GM12864 (cell line): ENCODE results near the gene FBXL20.
"Not testable (repeated sequence)": the region's sequence is repeated elsewhere in the genome, so short reads cannot be mapped to it uniquely, and the experiment has no call there.

ENCODE experiments used
- DNase-seq: peaks from one replicate; pipeline ENCODE4 v3.0.0-alpha.2; 2011; ENCODE audit warnings: low read depth
- H3K4me3 ChIP-seq: 2 replicates; pipeline ENCODE4 v1.5.1; 2011; ENCODE audit warnings: mild to moderate bottlenecking, low read depth, low read length, control low read depth
- CTCF ChIP-seq: IDR thresholded peaks from 2 replicates; pipeline ENCODE4 v1.5.1; 2011; ENCODE audit warnings: low read depth, mild to moderate bottlenecking, moderate library complexity, low read length, control low read depth, inconsistent platforms; ENCODE audit errors: missing control alignments

Gene FBXL20

GRCh38 chr17:39351508-39351907 is 49.9 kb downstream of the FBXL20 start:
- no peak for DNase-seq
- no peak overlapping the region for H3K4me3 ChIP-seq
- no peak for TF ChIP-seq CTCF

- H3K4me3 ChIP-seq = no peak overlapping the region
- DNase-seq = no peak
- TF ChIP-seq CTCF = no peak
Measured at GRCh38 chr17:39349246-39349645, 52.2 kb downstream of the FBXL20 start.

DNA sequence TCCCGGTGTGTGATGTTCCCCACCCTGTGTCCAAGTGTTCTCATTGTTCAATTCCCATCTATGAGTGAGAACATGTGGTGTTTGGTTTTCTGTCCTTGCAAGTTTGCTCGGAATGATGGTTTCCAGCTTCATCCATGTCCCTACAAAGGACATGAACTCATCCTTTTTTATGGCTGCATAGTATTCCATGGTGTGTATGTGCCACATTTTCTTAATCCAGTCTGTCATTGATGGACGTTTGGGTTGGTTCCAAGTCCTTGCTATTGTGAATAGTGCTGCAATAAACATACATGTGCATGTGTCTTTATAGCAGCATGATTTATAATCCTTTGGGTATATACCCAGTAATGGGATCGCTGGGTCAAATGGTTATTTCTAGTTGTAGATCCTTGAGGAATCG is 54.6 kb downstream of the FBXL20 start:
- H3K4me3 ChIP-seq, DNase-seq: not testable (repeated sequence)

DNA sequence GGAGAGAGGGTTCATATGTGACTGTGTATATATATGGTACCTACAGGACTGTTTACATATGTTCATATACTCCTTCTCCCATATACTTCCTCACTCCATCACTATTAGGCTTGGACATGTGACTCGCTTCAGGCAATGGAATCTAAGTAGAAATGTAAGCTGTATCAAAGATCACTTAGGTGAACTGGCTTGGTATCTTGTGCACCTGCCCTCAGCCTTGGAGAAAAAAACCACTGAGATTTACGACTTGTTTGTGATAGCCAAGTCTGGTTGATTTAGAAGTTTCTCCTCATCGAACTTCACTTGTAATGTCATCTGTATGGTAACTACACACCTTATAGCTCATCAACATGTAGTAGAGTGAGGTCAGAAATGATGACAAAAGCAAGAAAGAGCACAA is 59.9 kb downstream of the FBXL20 start:
- TF ChIP-seq CTCF = no peak
- no peak for DNase-seq
- H3K4me3 ChIP-seq = no peak overlapping the region

DNA sequence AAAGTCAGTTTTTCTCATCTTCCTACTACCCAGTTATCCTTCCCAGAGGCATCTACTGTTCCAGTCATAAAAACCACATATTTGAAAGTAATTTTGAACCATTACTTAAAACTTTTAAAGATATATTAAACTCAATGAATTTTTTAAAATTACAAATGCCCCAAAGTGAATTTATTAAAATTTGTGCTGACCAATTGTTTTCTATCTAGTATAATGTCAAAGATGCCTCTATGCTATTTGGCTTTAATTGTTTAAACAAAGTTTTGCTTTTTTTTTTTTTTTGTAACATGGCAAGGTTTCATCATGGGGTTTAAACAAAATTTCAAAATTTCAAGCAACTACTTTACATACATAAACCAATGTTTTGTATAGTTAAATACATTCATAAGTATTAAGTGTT is 60.7 kb downstream of the FBXL20 start:
- no peak overlapping the region for H3K4me3 ChIP-seq
- no peak for TF ChIP-seq CTCF
- no peak for DNase-seq

GRCh38 chr17:39339272-39339671 is 62.2 kb downstream of the FBXL20 start:
- no peak overlapping the region for H3K4me3 ChIP-seq
- DNase-seq = no peak
- TF ChIP-seq CTCF = no peak

- H3K4me3 ChIP-seq, DNase-seq: not testable (repeated sequence)
Measured at GRCh38 chr17:39337649-39338048, 63.8 kb downstream of the FBXL20 start.

DNA sequence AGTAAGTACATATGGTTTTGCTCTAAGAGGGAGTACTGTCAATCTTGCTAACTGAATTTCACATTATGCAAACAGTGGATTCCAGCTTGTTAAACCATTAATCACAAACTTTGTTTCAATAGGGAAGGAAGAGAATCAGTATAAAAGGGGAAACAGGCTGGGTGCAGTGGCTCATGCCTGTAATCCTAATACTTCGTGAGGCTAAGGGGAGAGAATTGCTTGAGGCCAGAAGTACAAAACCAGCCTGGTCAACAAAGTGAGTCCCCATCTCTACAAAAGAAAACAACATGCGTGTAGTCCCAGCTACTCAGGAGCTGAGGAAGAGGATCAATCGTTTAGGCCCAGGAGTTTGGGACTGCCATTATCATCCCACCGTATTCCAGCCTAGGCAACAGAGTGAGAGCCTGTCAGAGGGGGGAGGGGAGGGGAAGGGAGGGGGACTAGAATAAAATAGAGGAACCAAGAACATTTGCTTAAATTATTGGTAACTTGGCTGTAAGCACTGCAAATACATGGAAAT is 65.7 kb downstream of the FBXL20 start:
- no peak overlapping the region for H3K4me3 ChIP-seq
- DNase-seq = no peak
- no peak for TF ChIP-seq CTCF

GRCh38 chr17:39334008-39334744 is 67.2 kb downstream of the FBXL20 start:
- DNase-seq, H3K4me3 ChIP-seq: not testable (repeated sequence)
